Measurements from ENCODE around the gene NOX3.
"Not testable (repeated sequence)": the region's sequence is repeated elsewhere in the genome, so short reads cannot be mapped to it uniquely, and the experiment has no call there.

NOX3 gene

DNA sequence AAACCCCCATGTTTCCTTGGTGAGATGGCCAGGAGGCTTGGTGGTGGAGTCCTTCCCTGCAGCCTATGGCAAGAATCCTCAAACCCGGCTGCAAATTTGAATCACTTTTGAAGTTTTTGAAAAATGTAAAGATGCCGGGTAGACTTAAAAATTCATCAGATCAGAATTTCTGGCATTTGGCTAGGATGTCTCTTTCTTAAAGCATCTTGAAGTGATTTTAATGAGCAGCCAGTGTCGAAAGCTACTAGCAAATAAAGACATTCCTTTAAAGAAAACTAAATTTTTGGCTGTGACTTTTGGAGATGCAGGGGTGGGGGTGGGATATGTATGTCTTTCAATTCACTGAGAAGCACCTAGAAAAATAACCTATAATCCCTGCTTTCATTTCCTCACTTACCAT, 25.6 kb upstream of the NOX3 start:
- no peaks in the 10 kb centered on the region for H3K79me2 ChIP-seq (ENCODE audit: low read length)
- no peaks in the 10 kb centered on the region for H3F3A ChIP-seq (ENCODE audit: insufficient read depth, low read length)
- no peaks in the 10 kb centered on the region for H3K9me3 ChIP-seq (replicated peaks; ENCODE audit: insufficient read depth, low read length)
- no peak overlapping the region for H3K9ac ChIP-seq (ENCODE audit: low read length)
- no peak overlapping the region for H3K4me3 ChIP-seq (ENCODE audit: low read length)
- H2AFZ ChIP-seq (ENCODE audit: low read length) = no peak overlapping the region
- H3K4me2 ChIP-seq (ENCODE audit: low read depth, low read length) = no peak overlapping the region
- H3K4me1 ChIP-seq (ENCODE audit: low read length) = no peaks in the 10 kb centered on the region
- TF ChIP-seq EZH2phosphoT487 (IDR thresholded peaks at IDR 0.05; ENCODE audit: low read length) = no peak
- TF ChIP-seq EZH2 (optimal IDR thresholded peaks at IDR 0.05; ENCODE audit: low read depth, low read length) = no peak
- TF ChIP-seq, protein P1, sequence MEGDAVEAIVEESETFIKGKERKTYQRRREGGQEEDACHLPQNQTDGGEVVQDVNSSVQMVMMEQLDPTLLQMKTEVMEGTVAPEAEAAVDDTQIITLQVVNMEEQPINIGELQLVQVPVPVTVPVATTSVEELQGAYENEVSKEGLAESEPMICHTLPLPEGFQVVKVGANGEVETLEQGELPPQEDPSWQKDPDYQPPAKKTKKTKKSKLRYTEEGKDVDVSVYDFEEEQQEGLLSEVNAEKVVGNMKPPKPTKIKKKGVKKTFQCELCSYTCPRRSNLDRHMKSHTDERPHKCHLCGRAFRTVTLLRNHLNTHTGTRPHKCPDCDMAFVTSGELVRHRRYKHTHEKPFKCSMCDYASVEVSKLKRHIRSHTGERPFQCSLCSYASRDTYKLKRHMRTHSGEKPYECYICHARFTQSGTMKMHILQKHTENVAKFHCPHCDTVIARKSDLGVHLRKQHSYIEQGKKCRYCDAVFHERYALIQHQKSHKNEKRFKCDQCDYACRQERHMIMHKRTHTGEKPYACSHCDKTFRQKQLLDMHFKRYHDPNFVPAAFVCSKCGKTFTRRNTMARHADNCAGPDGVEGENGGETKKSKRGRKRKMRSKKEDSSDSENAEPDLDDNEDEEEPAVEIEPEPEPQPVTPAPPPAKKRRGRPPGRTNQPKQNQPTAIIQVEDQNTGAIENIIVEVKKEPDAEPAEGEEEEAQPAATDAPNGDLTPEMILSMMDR (IDR thresholded peaks at IDR 0.05; ENCODE audit: low read length) = no peak
- H3K9me2 ChIP-seq (replicated peaks; ENCODE audit: insufficient read depth, low read length) = no peaks in the 10 kb centered on the region
- no peaks in the 10 kb centered on the region for H3K36me3 ChIP-seq (replicated peaks; ENCODE audit: insufficient read depth, low read length)
- DNase-seq = no peak
- no peaks in the 10 kb centered on the region for H4K20me1 ChIP-seq (ENCODE audit: insufficient read depth, low read length)
- H3K27me3 ChIP-seq (replicated peaks; ENCODE audit: insufficient read depth, low read length) = no peaks in the 10 kb centered on the region
- H3K27ac ChIP-seq (ENCODE audit: low read length) = no peak overlapping the region

DNA sequence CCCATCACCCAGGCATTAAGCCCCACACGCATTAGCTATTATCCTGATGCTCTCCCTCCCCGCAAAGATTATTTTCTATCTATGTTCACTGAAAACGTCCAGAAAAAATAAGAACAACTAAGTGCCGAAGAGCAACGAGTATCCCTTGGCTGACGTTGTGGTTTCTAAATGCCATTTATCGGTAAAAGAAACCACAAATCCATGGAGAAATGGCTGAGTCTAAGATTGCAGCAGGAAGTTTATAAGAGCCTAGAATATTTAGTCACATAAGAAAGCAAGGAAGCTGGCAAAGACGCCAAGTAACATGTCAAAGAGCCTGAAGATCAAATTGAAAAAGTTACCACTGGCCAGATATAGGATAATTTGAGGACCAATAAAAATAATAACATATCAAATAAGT, 18.1 kb upstream of the NOX3 start:
- TF ChIP-seq, protein P1 (IDR thresholded peaks at IDR 0.05; ENCODE audit: low read length) = no peak
- no peak for TF ChIP-seq EZH2 (optimal IDR thresholded peaks at IDR 0.05; ENCODE audit: low read depth, low read length)
- TF ChIP-seq EZH2phosphoT487 (IDR thresholded peaks at IDR 0.05; ENCODE audit: low read length) = no peak
- Histone ChIP-seq H3K9me3 (replicated peaks; ENCODE audit: insufficient read depth, low read length) (no peaks in the 10 kb centered on the region), H3K4me1 (ENCODE audit: low read length) (no peaks in the 10 kb centered on the region), H3K4me2 (ENCODE audit: low read depth, low read length) (no peak overlapping the region), H4K20me1 (ENCODE audit: insufficient read depth, low read length) (no peaks in the 10 kb centered on the region), H3K79me2 (ENCODE audit: low read length) (no peaks in the 10 kb centered on the region), H3K27me3 (replicated peaks; ENCODE audit: insufficient read depth, low read length) (no peaks in the 10 kb centered on the region), H3F3A (ENCODE audit: insufficient read depth, low read length) (no peaks in the 10 kb centered on the region), H2AFZ (ENCODE audit: low read length) (no peak overlapping the region), H3K4me3 (ENCODE audit: low read length) (no peak overlapping the region), H3K9me2 (replicated peaks; ENCODE audit: insufficient read depth, low read length) (no peaks in the 10 kb centered on the region), H3K27ac (ENCODE audit: low read length) (no peak overlapping the region), H3K36me3 (replicated peaks; ENCODE audit: insufficient read depth, low read length) (no peaks in the 10 kb centered on the region), H3K9ac (ENCODE audit: low read length) (no peak overlapping the region)
- DNase-seq = no peak

DNA sequence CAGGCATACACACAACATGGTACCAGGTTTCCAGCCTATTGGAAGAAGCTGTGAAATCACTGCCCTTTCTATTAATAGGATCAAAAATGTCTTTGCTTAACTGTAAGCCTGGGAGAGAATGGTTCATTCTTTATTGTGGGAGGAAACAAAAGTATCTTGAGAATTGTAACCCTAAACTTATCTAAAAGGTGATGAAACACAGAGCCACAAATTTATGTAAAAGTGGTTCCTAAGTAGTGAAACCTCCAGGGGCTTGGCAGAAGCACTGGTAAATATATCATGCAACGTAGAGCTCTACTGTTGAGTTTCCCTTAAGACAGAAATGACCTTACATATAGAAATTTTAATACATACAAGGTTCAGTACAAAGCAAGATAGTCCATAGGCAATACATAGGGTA, 17.2 kb upstream of the NOX3 start:
- Histone ChIP-seq H3K4me2 (ENCODE audit: low read depth, low read length) (no peak overlapping the region), H3K27ac (ENCODE audit: low read length) (no peak overlapping the region), H3K4me3 (ENCODE audit: low read length) (no peak overlapping the region), H3K9ac (ENCODE audit: low read length) (no peak overlapping the region), H3K36me3 (replicated peaks; ENCODE audit: insufficient read depth, low read length) (no peaks in the 10 kb centered on the region), H3K9me3 (replicated peaks; ENCODE audit: insufficient read depth, low read length) (no peaks in the 10 kb centered on the region), H3K27me3 (replicated peaks; ENCODE audit: insufficient read depth, low read length) (no peaks in the 10 kb centered on the region), H3K9me2 (replicated peaks; ENCODE audit: insufficient read depth, low read length) (no peaks in the 10 kb centered on the region), H3K79me2 (ENCODE audit: low read length) (no peaks in the 10 kb centered on the region), H3K4me1 (ENCODE audit: low read length) (no peaks in the 10 kb centered on the region), H2AFZ (ENCODE audit: low read length) (no peak overlapping the region), H4K20me1 (ENCODE audit: insufficient read depth, low read length) (no peaks in the 10 kb centered on the region), H3F3A (ENCODE audit: insufficient read depth, low read length) (no peaks in the 10 kb centered on the region)
- DNase-seq = no peak
- TF ChIP-seq EZH2phosphoT487 (IDR thresholded peaks at IDR 0.05; ENCODE audit: low read length) (no peak), EZH2 (optimal IDR thresholded peaks at IDR 0.05; ENCODE audit: low read depth, low read length) (no peak)

DNA sequence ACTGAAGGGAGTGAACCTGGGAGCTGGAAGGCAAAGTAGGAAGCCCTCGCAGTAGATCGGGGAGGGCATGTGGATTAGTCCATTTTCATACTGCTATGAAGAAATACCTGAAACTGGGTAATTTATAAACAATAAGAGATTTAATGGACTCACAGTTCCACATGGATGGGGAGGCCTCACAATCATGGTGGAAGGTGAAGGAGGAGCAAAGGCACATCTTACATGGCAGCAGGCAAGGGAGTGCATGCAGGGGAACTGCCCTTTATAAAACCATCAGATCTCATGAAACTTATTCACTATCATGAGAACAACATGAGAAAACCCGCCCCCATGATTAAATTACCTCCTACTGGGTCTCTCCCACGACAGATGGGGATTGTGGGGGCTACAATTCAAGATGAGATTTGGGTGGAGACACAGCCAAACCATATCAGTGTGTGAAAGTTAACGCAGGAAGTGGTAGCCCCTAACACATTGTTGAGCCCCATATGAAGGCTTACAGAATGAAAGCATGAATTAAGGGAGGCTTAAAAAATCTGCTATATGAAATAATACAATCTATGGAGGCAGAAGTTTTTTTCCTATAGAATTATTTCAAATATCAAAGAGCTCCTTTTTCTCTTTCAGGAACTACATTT, 15.5 kb upstream of the NOX3 start:
- not testable (repeated sequence) for H3F3A ChIP-seq (ENCODE audit: insufficient read depth, low read length); H4K20me1 ChIP-seq (ENCODE audit: insufficient read depth, low read length); H3K9me3 ChIP-seq (replicated peaks; ENCODE audit: insufficient read depth, low read length); H3K36me3 ChIP-seq (replicated peaks; ENCODE audit: insufficient read depth, low read length); H3K27me3 ChIP-seq (replicated peaks; ENCODE audit: insufficient read depth, low read length); H3K9me2 ChIP-seq (replicated peaks; ENCODE audit: insufficient read depth, low read length); H3K4me3 ChIP-seq (ENCODE audit: low read length); H3K27ac ChIP-seq (ENCODE audit: low read length); H3K4me1 ChIP-seq (ENCODE audit: low read length); H2AFZ ChIP-seq (ENCODE audit: low read length); H3K79me2 ChIP-seq (ENCODE audit: low read length); DNase-seq; H3K9ac ChIP-seq (ENCODE audit: low read length); H3K4me2 ChIP-seq (ENCODE audit: low read depth, low read length)

DNA sequence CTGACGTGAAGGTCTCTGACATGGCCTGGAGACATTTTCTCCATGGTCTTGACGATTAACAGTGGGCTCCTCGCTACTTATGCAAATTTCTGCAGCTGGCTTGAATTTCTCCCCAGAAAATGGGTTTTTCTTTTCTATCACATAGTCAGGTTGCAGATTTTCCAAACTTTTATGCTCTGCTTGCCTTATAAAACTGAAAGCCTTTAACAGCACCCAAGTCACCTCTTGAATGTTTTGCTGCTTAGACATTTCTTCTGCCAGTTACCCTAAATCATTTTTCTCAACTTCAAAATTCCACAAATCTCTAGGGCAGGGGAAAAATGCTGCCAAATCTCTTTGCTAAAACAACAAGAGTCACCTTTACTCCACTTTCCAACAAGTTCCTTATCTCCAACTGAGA, 12.9 kb upstream of the NOX3 start:
- not testable (repeated sequence) for H3K9me2 ChIP-seq (replicated peaks; ENCODE audit: insufficient read depth, low read length); H3K27me3 ChIP-seq (replicated peaks; ENCODE audit: insufficient read depth, low read length); H3F3A ChIP-seq (ENCODE audit: insufficient read depth, low read length); H3K36me3 ChIP-seq (replicated peaks; ENCODE audit: insufficient read depth, low read length); H2AFZ ChIP-seq (ENCODE audit: low read length); H3K4me2 ChIP-seq (ENCODE audit: low read depth, low read length); H3K79me2 ChIP-seq (ENCODE audit: low read length); DNase-seq; H3K9me3 ChIP-seq (replicated peaks; ENCODE audit: insufficient read depth, low read length); H3K4me1 ChIP-seq (ENCODE audit: low read length); H3K27ac ChIP-seq (ENCODE audit: low read length); H3K9ac ChIP-seq (ENCODE audit: low read length); H3K4me3 ChIP-seq (ENCODE audit: low read length); H4K20me1 ChIP-seq (ENCODE audit: insufficient read depth, low read length)

All from MM.1S (cell line).